SK-N-DZ (cell line): ENCODE measurements around the gene POLR2H. TPM values are rescaled to one million over a fixed set of nuclear protein-coding genes. Genes with fewer than 3 reads are reported as not detected.

ENCODE experiments used
- DNase-seq: peaks from one replicate; pipeline ENCODE4 v3.0.0-alpha.2; 2015; ENCODE audit warnings: low spot score
- polyA plus RNA-seq, 2 experiments: library from polyadenylated mRNA; depleted of rRNA; stranded (reverse); fragments of >200 nt; gene quantifications; 2 replicates each; pipeline ENCODE4 v1.2.3, GENCODE V29; 2014

The POLR2H gene
- polyA plus RNA-seq (2014; cell fraction: cytosol; rRNA removed), result 212 and 257 TPM in 2 replicates
- 178 and 207 TPM in 2 replicates for polyA plus RNA-seq (2014; cell fraction: nucleus; rRNA removed)

GRCh38 chr3:184361532-184361931, at the start of gene POLR2H, which contains the start of gene CLCN2:
POLR2H (plus strand) TSS chr3:184361710; CDS start chr3:184363493, 1,783 bp downstream.
CLCN2 (minus strand) TSS chr3:184361605; CDS start chr3:184361479, 126 bp downstream.
- DNase-seq, result peak; percentile 74

- peak; percentile 93 for DNase-seq
Observed at GRCh38 chr3:184314363-184314699, 47.2 kb upstream of the POLR2H start, which contains the start of gene EIF4G1. EIF4G1 (plus strand) TSS chr3:184314606; CDS start chr3:184315797, 1,191 bp downstream.

GRCh38 chr3:184314700-184315542, 46.6 kb upstream of the POLR2H start:
- peak; percentile 41 for DNase-seq

- DNase-seq, result no peak
Observed at GRCh38 chr3:184315543-184315867, 46.0 kb upstream of the POLR2H start.

GRCh38 chr3:184315871-184316661, 45.4 kb upstream of the POLR2H start:
- no peak for DNase-seq

GRCh38 chr3:184316792-184317191, 44.7 kb upstream of the POLR2H start:
- DNase-seq, result no peak

GRCh38 chr3:184317201-184317600, 44.3 kb upstream of the POLR2H start:
- DNase-seq, result no peak

- no peak for DNase-seq
Observed at GRCh38 chr3:184320104-184320445, 41.4 kb upstream of the POLR2H start.

GRCh38 chr3:184321666-184322065, 39.8 kb upstream of the POLR2H start:
- DNase-seq, result no peak

- no peak for DNase-seq
Observed at GRCh38 chr3:184322731-184323487, 38.6 kb upstream of the POLR2H start.

- no peak for DNase-seq
Observed at GRCh38 chr3:184323696-184324095, 37.8 kb upstream of the POLR2H start.

GRCh38 chr3:184325269-184325668, 36.2 kb upstream of the POLR2H start:
- no peak for DNase-seq

- no peak for DNase-seq
Observed at GRCh38 chr3:184325715-184326369, 35.7 kb upstream of the POLR2H start.

- DNase-seq, result no peak
Observed at GRCh38 chr3:184327171-184327570, 34.3 kb upstream of the POLR2H start.

GRCh38 chr3:184328516-184328915, 33.0 kb upstream of the POLR2H start:
- no peak for DNase-seq

GRCh38 chr3:184332370-184333090, 29.0 kb upstream of the POLR2H start:
- no peak for DNase-seq

GRCh38 chr3:184333190-184333589, 28.3 kb upstream of the POLR2H start:
- DNase-seq, result no peak

- DNase-seq, result no peak
Observed at GRCh38 chr3:184333700-184334099, 27.8 kb upstream of the POLR2H start.

GRCh38 chr3:184334470-184335158, 26.9 kb upstream of the POLR2H start:
- no peak for DNase-seq

GRCh38 chr3:184335291-184335660, 26.2 kb upstream of the POLR2H start:
- no peak for DNase-seq
